ENCODE results near the gene PROM2. TPM values are rescaled to one million over a fixed set of nuclear protein-coding genes. Genes with fewer than 3 reads are reported as not detected.

Gene PROM2
- total RNA-seq, 1 experiment from 2014 or later = 3.1 TPM

DNA sequence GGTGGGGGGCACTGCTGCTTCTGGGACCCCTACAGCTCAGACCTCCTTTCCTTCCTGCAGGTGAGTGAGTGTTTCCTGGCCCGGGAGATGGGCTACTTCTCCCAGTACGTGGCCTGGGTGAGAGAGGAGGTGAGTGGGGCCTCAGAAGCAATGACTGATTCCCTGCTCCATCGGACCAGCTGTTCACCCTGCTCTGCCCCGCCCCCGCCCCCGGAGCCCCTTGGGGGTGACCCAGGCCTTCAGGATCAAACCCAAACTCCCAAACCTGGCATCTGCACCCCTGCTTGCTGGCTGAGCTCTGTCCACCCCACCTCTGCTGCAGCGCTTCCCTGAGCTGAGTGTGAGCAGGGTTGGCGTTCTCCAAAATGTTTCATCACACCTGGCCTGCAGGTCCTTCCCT, 13.1 kb downstream of the PROM2 start:
- no peak overlapping the region for H3K27ac ChIP-seq (ENCODE audit: insufficient read length, low read depth, low read length)
- no peaks in the 10 kb centered on the region for H3K79me2 ChIP-seq (ENCODE audit: insufficient read depth, low read length)
- no peak overlapping the region for H3K56ac ChIP-seq (ENCODE audit: insufficient read length, low read depth, low read length)
- no peak overlapping the region for H2AFZ ChIP-seq (ENCODE audit: low read length)
- no peak overlapping the region for H2AK5ac ChIP-seq (ENCODE audit: insufficient read length, low read length)
- H4K8ac ChIP-seq (replicated peaks; ENCODE audit: insufficient read length, low read depth, low read length) = no peak overlapping the region
- WGBS (ENCODE audit: extremely low coverage, insufficient read length, low lambda C conversion rate) = no CpG with 5 or more reads among the region's 8 CpGs
- DNase-seq = no peak
- H4K91ac ChIP-seq (ENCODE audit: insufficient read length, low read depth, low read length) = no peak overlapping the region
- Mint-ChIP-seq H3K9me3 (peaks cover 22 to 23% of the 10 kb centered on the region in 2 experiments), H3K27me3 (ENCODE audit: low read depth) (peaks cover 3% of the 10 kb centered on the region), H3K4me1 (peaks cover 6 to 7% of the 10 kb centered on the region in 2 experiments), H3K27ac (peak overlapping the region in 1 of 3 experiments; percentile 90; a peak in 2 of 7 replicates), H3K36me3 (ENCODE audit: insufficient read depth in 1 of 3, low read depth in 3 of 3) (peaks cover 11 to 15% (median 14%) of the 10 kb centered on the region in 3 experiments), H3K4me3 (no peak overlapping the region)
- TF ChIP-seq, protein P1, sequence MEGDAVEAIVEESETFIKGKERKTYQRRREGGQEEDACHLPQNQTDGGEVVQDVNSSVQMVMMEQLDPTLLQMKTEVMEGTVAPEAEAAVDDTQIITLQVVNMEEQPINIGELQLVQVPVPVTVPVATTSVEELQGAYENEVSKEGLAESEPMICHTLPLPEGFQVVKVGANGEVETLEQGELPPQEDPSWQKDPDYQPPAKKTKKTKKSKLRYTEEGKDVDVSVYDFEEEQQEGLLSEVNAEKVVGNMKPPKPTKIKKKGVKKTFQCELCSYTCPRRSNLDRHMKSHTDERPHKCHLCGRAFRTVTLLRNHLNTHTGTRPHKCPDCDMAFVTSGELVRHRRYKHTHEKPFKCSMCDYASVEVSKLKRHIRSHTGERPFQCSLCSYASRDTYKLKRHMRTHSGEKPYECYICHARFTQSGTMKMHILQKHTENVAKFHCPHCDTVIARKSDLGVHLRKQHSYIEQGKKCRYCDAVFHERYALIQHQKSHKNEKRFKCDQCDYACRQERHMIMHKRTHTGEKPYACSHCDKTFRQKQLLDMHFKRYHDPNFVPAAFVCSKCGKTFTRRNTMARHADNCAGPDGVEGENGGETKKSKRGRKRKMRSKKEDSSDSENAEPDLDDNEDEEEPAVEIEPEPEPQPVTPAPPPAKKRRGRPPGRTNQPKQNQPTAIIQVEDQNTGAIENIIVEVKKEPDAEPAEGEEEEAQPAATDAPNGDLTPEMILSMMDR (conservative IDR thresholded peaks at IDR 0.05) = no peak
- H4K20me1 ChIP-seq (ENCODE audit: control insufficient read depth, insufficient read depth, insufficient read length) = no peaks in the 10 kb centered on the region
- no peak overlapping the region for H2BK12ac ChIP-seq (ENCODE audit: insufficient read length, low read depth, low read length)
- no peak overlapping the region for H3K4me2 ChIP-seq (ENCODE audit: insufficient read depth, insufficient read length, low read length)
- no peak overlapping the region for H3K18ac ChIP-seq (ENCODE audit: insufficient read length, low read depth, low read length)
- H3K4ac ChIP-seq (ENCODE audit: low read depth, low read length) = no peak overlapping the region
- no peak overlapping the region for H4K5ac ChIP-seq (ENCODE audit: insufficient read length, low read depth, low read length)
- no peaks in the 10 kb centered on the region for H3K23me2 ChIP-seq (ENCODE audit: insufficient read length, low read depth, low read length, poor library complexity, severe bottlenecking)
- no peak overlapping the region for H2BK120ac ChIP-seq (ENCODE audit: low read depth, low read length, poor library complexity, severe bottlenecking)
- no peaks in the 10 kb centered on the region for H3K27me3 ChIP-seq (ENCODE audit: insufficient read depth, low read length)
- no peak overlapping the region for H3K23ac ChIP-seq (ENCODE audit: insufficient read length, low read depth, low read length)
- no peak overlapping the region for H3K14ac ChIP-seq (ENCODE audit: insufficient read depth, low read length)
- no peaks in the 10 kb centered on the region for H3K79me1 ChIP-seq (ENCODE audit: insufficient read depth, low read depth, low read length, poor library complexity, severe bottlenecking)
- no peak overlapping the region for H3K9ac ChIP-seq (ENCODE audit: extremely low read depth, insufficient read length, low read length)
- H3K9me3 ChIP-seq (ENCODE audit: control insufficient read depth, low read depth, low read length) = no peaks in the 10 kb centered on the region
- no peak overlapping the region for H2BK15ac ChIP-seq (ENCODE audit: low read depth, low read length)
- no peak overlapping the region for H3T11ph ChIP-seq (ENCODE audit: low read length)
- no peak overlapping the region for H2BK20ac ChIP-seq (ENCODE audit: low read depth, low read length, poor library complexity, severe bottlenecking)
- no peak overlapping the region for H2BK5ac ChIP-seq (ENCODE audit: insufficient read length, low read length)
- no peaks in the 10 kb centered on the region for H3K4me1 ChIP-seq (ENCODE audit: insufficient read depth, low read length)
